Glomerular visceral epithelial cell (primary cell): ENCODE measurements around the gene TP53I11.

Source experiments
- DNase-seq: peaks from one replicate; pipeline ENCODE4 v3.0.0-alpha.2; 2016; ENCODE audit errors: extremely low spot score

TP53I11 gene

GRCh38 chr11:44939673-44940395 lies 10.8 kb downstream of the TP53I11 start:
- DNase-seq, result no peak

- DNase-seq, result no peak
Measured at GRCh38 chr11:44938066-44938691, 12.5 kb downstream of the TP53I11 start.

- DNase-seq, result no peak
Measured at GRCh38 chr11:44936951-44937543, 13.6 kb downstream of the TP53I11 start.

- peak; percentile 77 for DNase-seq
Measured at GRCh38 chr11:44936525-44936924, 14.2 kb downstream of the TP53I11 start.

- DNase-seq, result no peak
Measured at GRCh38 chr11:44934735-44935250, 15.9 kb downstream of the TP53I11 start.

GRCh38 chr11:44934110-44934509 lies 16.6 kb downstream of the TP53I11 start:
- no peak for DNase-seq

GRCh38 chr11:44931466-44931865 lies 19.2 kb downstream of the TP53I11 start:
- DNase-seq, result no peak

- DNase-seq, result no peak
Measured at GRCh38 chr11:44930588-44931302, 19.9 kb downstream of the TP53I11 start.

GRCh38 chr11:44928816-44929215 lies 21.9 kb downstream of the TP53I11 start:
- DNase-seq, result no peak

GRCh38 chr11:44928144-44928543 lies 22.5 kb downstream of the TP53I11 start:
- DNase-seq, result no peak

GRCh38 chr11:44927174-44927661 lies 23.5 kb downstream of the TP53I11 start:
- peak; percentile 55 for DNase-seq

GRCh38 chr11:44926036-44926435 lies 24.6 kb downstream of the TP53I11 start:
- no peak for DNase-seq

GRCh38 chr11:44923806-44924205 lies 26.9 kb downstream of the TP53I11 start:
- DNase-seq, result no peak

GRCh38 chr11:44923115-44923514 lies 27.6 kb downstream of the TP53I11 start:
- DNase-seq, result no peak

GRCh38 chr11:44920451-44920850 lies 30.2 kb downstream of the TP53I11 start:
- DNase-seq, result no peak

- no peak for DNase-seq
Measured at GRCh38 chr11:44917741-44918140, 32.9 kb downstream of the TP53I11 start.

GRCh38 chr11:44916801-44917385 lies 33.8 kb downstream of the TP53I11 start:
- DNase-seq, result peak; percentile 37

GRCh38 chr11:44916331-44916730 lies 34.4 kb downstream of the TP53I11 start:
- peak; percentile 8 for DNase-seq

- DNase-seq, result no peak
Measured at GRCh38 chr11:44915621-44916020, 35.1 kb downstream of the TP53I11 start.

- no peak for DNase-seq
Measured at GRCh38 chr11:44915004-44915403, 35.7 kb downstream of the TP53I11 start.

GRCh38 chr11:44914105-44914504 lies 36.6 kb downstream of the TP53I11 start:
- DNase-seq, result no peak

GRCh38 chr11:44913502-44913901 lies 37.2 kb downstream of the TP53I11 start:
- DNase-seq, result peak; percentile 40
